ENCODE data around the gene PROCA1. TPM values are rescaled to one million over a fixed set of nuclear protein-coding genes. Genes with fewer than 3 reads are reported as not detected.

Gene PROCA1
- total and polyA plus RNA-seq, 2 of the 13 experiments (the other 11 are each of a cell fraction or from before 2014, with no cell fraction given), result 0.73 to 1.5 TPM

DNA sequence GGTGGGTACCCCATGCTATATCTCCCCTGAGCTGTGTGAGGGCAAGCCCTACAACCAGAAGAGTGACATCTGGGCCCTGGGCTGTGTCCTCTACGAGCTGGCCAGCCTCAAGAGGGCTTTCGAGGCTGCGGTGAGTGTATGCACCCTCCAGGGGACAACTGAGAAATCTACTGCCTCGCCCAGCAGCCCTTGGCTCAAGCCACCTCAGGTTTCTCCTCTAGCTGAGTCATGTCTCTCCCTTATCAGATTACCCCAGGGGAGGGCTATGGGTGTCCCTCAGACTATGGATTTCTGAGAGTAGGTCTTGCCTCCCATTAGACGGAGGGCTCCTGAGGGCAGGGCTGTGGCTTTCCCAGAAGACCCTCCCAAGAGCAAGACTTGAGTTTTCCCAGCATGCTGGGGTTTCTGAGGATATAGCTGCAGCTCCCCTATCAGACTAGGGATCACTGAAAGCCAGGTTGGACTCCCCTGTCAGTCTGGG lies 23.6 kb upstream of the PROCA1 start:
- no peaks in the 10 kb centered on the region for H3K79me2 ChIP-seq (ENCODE audit: insufficient read depth, low read length)

DNA sequence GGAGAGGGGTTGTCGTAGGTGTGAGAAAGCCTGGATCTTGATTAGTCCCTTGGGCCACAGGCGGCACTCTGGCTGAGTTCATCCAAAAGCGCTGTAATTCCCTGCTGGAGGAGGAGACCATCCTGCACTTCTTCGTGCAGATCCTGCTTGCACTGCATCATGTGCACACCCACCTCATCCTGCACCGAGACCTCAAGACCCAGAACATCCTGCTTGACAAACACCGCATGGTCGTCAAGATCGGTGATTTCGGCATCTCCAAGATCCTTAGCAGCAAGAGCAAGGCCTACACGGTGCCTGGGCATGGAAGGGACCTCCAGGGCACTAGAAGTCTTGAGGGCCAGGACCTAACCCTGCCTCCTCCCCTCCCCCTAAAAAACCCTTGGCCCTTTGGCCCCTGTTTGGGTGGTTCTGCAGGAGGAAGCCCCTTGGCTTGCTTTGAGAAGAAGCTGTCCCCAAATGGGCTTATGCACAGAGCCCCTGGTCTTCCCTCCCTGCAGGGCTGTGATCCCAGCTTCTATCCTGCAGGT lies 23.1 kb upstream of the PROCA1 start:
- Histone ChIP-seq H3K9ac (ENCODE audit: insufficient read depth, low read depth, low read length) (no peak overlapping the region), H3K4me2 (ENCODE audit: low read depth, low read length) (no peak overlapping the region)
- intact Hi-C loops (cut with micrococcal nuclease; ENCODE audit: unreplicated experiment), result no loop called here

More for the DNA sequence above, 23.6 kb upstream of the PROCA1 start:
- no TSS peak for BruUV-seq (replicated peaks)
- ChIA-PET POLR2A (interaction anchor here (0.6 to 1.5 kb wide), 2 partner anchors 8 to 16 kb away, joined by 4 to 5 read pairs; partner anchors contain the start of gene RPL23A), CTCF (ENCODE audit: low intra/inter-chr PET ratio, low total read pairs) (no interaction called here)
- intact Hi-C loops (cut with micrococcal nuclease; ENCODE audit: unreplicated experiment), result no loop called here
- DNase-seq (ENCODE audit: low spot score) (no peak), FAIRE-seq (no peak), ATAC-seq (peak; percentile 24; the same call in 2 of the 3 replicates)
- Histone ChIP-seq H3K4me1 (ENCODE audit: insufficient read depth, low read length) (no peaks in the 10 kb centered on the region), H2AFZ (ENCODE audit: low read length) (no peak overlapping the region), H3K9ac (ENCODE audit: insufficient read depth, low read depth, low read length) (no peak overlapping the region), H3K9me3 (ENCODE audit: low read length) (no peaks in the 10 kb centered on the region), H4K20me1 (ENCODE audit: insufficient read depth, low read length) (no peaks in the 10 kb centered on the region), H3K36me3 (replicated peaks in 1 of 2; ENCODE audit: control insufficient read depth in 1 of 2, insufficient read depth in 2 of 2, low read length in 2 of 2) (peaks cover 0 to 11% of the 10 kb centered on the region in 2 experiments; a peak in 2 of 5 replicates), H3K27ac (ENCODE audit: extremely low read length, insufficient read depth, low read length) (no peak overlapping the region), H3K4me2 (ENCODE audit: low read depth, low read length) (no peak overlapping the region), H3K4me3 (replicated peaks in 1 of 3; ENCODE audit: insufficient read depth in 1 of 3, low read depth in 2 of 3, low read length in 3 of 3) (no peak overlapping the region), H3K27me3 (ENCODE audit: control insufficient read depth in 1 of 2, insufficient read depth in 2 of 2, low read length in 2 of 2) (no peaks in the 10 kb centered on the region)
- TF ChIP-seq U2AF1 (optimal IDR thresholded peaks at IDR 0.05; ENCODE audit: low read depth, low read length), result no peak
- no peak for TF ChIP-seq RAD21 (CRISPR knock-in tag; IDR thresholded peaks at IDR 0.05)
- TF ChIP-seq SOX6 (IDR thresholded peaks at IDR 0.05), result no peak
- no peak for TF ChIP-seq SOX6 (CRISPR knock-in tag; IDR thresholded peaks at IDR 0.05)
- TF ChIP-seq, protein P1, sequence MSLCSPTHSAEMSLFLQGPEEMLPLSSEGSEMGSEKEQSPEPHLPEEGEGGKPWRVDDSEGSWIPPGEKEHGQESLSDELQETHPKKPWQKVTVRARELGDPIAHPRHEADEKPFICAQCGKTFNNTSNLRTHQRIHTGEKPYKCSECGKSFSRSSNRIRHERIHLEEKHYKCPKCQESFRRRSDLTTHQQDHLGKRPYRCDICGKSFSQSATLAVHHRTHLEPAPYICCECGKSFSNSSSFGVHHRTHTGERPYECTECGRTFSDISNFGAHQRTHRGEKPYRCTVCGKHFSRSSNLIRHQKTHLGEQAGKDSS (CRISPR knock-in tag; IDR thresholded peaks at IDR 0.05; ENCODE audit: borderline replicate concordance, low read depth), result no peak
- TF ChIP-seq SRSF4 (IDR thresholded peaks at IDR 0.05; ENCODE audit: low read depth, low read length, poor library complexity, severe bottlenecking), result no peak
- TF ChIP-seq HOXD1 (CRISPR knock-in tag; IDR thresholded peaks at IDR 0.05), result no peak
- no peak for TF ChIP-seq ZNF558 (CRISPR knock-in tag; IDR thresholded peaks at IDR 0.05; ENCODE audit: borderline replicate concordance)
- no peak for TF ChIP-seq KDM6A (CRISPR knock-in tag; IDR thresholded peaks at IDR 0.05; ENCODE audit: low read depth)
- no peak for TF ChIP-seq SMAD9 (CRISPR knock-in tag; IDR thresholded peaks at IDR 0.05)
- no peak for TF ChIP-seq ZZZ3 (CRISPR knock-in tag; IDR thresholded peaks at IDR 0.05; ENCODE audit: borderline replicate concordance)
- in situ Hi-C loops (cut with HindIII; ENCODE audit: extremely low pct_ligation_motif_present, low pct_unique_long_range_greater_than_20kb), result loop anchor here (25.0 kb wide), 1 partner anchor 377 kb away; no protein-coding TSS in a partner anchor
- WGBS (ENCODE audit: low lambda C conversion rate), result no CpG with 5 or more reads among the region's 5 CpGs

More for the DNA sequence above, 23.1 kb upstream of the PROCA1 start:
- CTCF ChIA-PET (ENCODE audit: low intra/inter-chr PET ratio, low total read pairs), result no interaction called here
- no TSS peak for BruUV-seq (replicated peaks)
- Histone ChIP-seq H3K9me3 (ENCODE audit: low read length) (no peaks in the 10 kb centered on the region), H3K27ac (ENCODE audit: extremely low read length, insufficient read depth, low read length) (no peak overlapping the region), H2AFZ (ENCODE audit: low read length) (no peak overlapping the region), H3K4me3 (replicated peaks in 1 of 3; ENCODE audit: insufficient read depth in 1 of 3, low read depth in 2 of 3, low read length in 3 of 3) (no peak overlapping the region), H3K79me2 (ENCODE audit: insufficient read depth, low read length) (no peaks in the 10 kb centered on the region), H3K36me3 (replicated peaks in 1 of 2; ENCODE audit: control insufficient read depth in 1 of 2, insufficient read depth in 2 of 2, low read length in 2 of 2) (peaks cover 0 to 11% of the 10 kb centered on the region in 2 experiments; a peak in 2 of 5 replicates), H3K27me3 (ENCODE audit: control insufficient read depth in 1 of 2, insufficient read depth in 2 of 2, low read length in 2 of 2) (no peaks in the 10 kb centered on the region), H3K4me1 (ENCODE audit: insufficient read depth, low read length) (peaks cover 2% of the 10 kb centered on the region), H4K20me1 (ENCODE audit: insufficient read depth, low read length) (no peaks in the 10 kb centered on the region)
- in situ Hi-C loops (cut with HindIII; ENCODE audit: extremely low pct_ligation_motif_present, low pct_unique_long_range_greater_than_20kb), result loop anchor here (25.0 kb wide), 1 partner anchor 378 kb away; no protein-coding TSS in a partner anchor
- ATAC-seq, result no peak; the same call in 2 of the 3 replicates
- TF ChIP-seq PHF5A (CRISPR knock-in tag; IDR thresholded peaks at IDR 0.05; ENCODE audit: low read depth, unreplicated experiment) (no peak), NAIF1 (CRISPR knock-in tag; IDR thresholded peaks at IDR 0.05; ENCODE audit: borderline replicate concordance) (no peak), MED13 (CRISPR knock-in tag; IDR thresholded peaks at IDR 0.05) (no peak), ZNF350 (CRISPR knock-in tag; IDR thresholded peaks at IDR 0.05; ENCODE audit: borderline replicate concordance, low read depth) (no peak)
- TF ChIP-seq, protein P2, sequence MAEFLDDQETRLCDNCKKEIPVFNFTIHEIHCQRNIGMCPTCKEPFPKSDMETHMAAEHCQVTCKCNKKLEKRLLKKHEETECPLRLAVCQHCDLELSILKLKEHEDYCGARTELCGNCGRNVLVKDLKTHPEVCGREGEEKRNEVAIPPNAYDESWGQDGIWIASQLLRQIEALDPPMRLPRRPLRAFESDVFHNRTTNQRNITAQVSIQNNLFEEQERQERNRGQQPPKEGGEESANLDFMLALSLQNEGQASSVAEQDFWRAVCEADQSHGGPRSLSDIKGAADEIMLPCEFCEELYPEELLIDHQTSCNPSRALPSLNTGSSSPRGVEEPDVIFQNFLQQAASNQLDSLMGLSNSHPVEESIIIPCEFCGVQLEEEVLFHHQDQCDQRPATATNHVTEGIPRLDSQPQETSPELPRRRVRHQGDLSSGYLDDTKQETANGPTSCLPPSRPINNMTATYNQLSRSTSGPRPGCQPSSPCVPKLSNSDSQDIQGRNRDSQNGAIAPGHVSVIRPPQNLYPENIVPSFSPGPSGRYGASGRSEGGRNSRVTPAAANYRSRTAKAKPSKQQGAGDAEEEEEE (CRISPR knock-in tag; IDR thresholded peaks at IDR 0.05; ENCODE audit: borderline replicate concordance), result no peak
- TF ChIP-seq, protein P3, sequence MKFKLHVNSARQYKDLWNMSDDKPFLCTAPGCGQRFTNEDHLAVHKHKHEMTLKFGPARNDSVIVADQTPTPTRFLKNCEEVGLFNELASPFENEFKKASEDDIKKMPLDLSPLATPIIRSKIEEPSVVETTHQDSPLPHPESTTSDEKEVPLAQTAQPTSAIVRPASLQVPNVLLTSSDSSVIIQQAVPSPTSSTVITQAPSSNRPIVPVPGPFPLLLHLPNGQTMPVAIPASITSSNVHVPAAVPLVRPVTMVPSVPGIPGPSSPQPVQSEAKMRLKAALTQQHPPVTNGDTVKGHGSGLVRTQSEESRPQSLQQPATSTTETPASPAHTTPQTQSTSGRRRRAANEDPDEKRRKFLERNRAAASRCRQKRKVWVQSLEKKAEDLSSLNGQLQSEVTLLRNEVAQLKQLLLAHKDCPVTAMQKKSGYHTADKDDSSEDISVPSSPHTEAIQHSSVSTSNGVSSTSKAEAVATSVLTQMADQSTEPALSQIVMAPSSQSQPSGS (CRISPR knock-in tag; IDR thresholded peaks at IDR 0.05), result no peak
- 88% methylated on average over 9 of the region's 10 CpGs for WGBS (ENCODE audit: low lambda C conversion rate)
- no peak for DNase-seq (ENCODE audit: low spot score)
- POLR2A ChIA-PET, result interaction anchor here (0.6 to 1.5 kb wide), 2 partner anchors 8 to 15 kb away, joined by 4 to 5 read pairs; partner anchors contain the start of gene RPL23A
- FAIRE-seq, result no peak

Measured in HepG2 (cell line).